Spleen (tissue), 7 donors: Measurements from ENCODE around the gene FOXP1.

ENCODE experiments used
- CTCF ChIP-seq, 11 experiments: fragments of 200-600 bp in 7 of 11; fragments of 450-650 bp in 4 of 11; sonication (generic) in 4 of 11; IDR thresholded peaks in 8 of 11; conservative IDR thresholded peaks in 3 of 11; 1 replicate in 7 of 11; 2 replicates in 4 of 11; pipeline versions ENCODE4 v1.4.0 to v1.8.0; 2016 to 2021; ENCODE audit warnings: antibody characterized with exemption in 11 of 11, inconsistent platforms in 4 of 11, mild to moderate bottlenecking in 1 of 11
- POLR2A ChIP-seq, 3 donors: fragments of 450-650 bp; IDR thresholded peaks; one replicate each; pipeline ENCODE4 v1.5.1; 2017; ENCODE audit warnings: antibody characterized with exemption in 3 of 3, mild to moderate bottlenecking in 1 of 3
- POLR2AphosphoS5 ChIP-seq, 3 donors: sonication (generic); formaldehyde crosslinking; IDR thresholded peaks; one replicate each; pipeline ENCODE4 v1.5.1; 2017; ENCODE audit warnings: antibody characterized with exemption in 3 of 3
- donor health status: DM: no; HTN: no; CAD: no; lungs with moderate emphysema.
- donor health status: DM: no; HTN: no; CAD: no.
- donor health status: DM: no; HTN: no; CAD: no.

GRCh38 chr3:71285086-71285485 lies 298.4 kb downstream of the FOXP1 start:
- no peak for TF ChIP-seq CTCF (IDR thresholded peaks at IDR 0.05 in 8 of 11, conservative IDR thresholded peaks at IDR 0.05 in 3 of 11)
- no peak for TF ChIP-seq POLR2A (IDR thresholded peaks at IDR 0.05)
- no peak for TF ChIP-seq POLR2AphosphoS5 (IDR thresholded peaks at IDR 0.05)
